ENCODE data around the gene RAB28.

RAB28 gene

DNA sequence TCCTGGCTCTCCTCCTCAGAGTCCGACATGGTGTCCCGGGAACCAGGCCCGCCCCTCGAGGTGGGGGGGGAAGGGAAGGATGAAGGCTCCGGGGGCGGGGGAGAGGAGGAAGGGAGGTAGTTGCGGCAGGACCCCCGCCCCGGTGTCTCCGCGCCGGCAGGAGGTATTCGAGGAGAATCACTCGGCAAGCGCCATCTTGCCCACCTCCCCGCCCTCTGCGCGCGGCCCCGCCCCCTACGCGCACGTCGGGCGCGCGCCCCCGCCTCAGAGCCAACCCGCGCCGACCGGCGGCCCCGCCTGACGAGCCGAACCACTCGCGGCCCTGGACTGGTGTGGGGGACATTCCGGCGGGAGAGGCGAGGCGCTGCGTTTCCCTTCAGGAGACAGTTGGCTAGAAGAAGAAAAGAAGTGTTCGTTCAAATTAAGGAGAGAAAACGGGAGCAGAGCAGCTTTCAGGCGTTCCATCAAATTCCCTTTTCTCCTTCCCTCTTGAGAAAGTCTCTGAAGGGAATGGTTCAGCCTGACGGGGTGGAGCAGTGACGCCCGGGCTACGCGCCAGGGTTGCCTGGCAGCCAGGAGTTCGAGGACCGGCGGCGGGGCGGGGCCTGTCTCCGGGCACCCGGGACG lies at the start of gene RAB28:
Gene RAB28, minus strand, starts transcription at position 219 of the 627 bp plus-strand sequence.
- DNase-seq = peak; percentile 92

DNA sequence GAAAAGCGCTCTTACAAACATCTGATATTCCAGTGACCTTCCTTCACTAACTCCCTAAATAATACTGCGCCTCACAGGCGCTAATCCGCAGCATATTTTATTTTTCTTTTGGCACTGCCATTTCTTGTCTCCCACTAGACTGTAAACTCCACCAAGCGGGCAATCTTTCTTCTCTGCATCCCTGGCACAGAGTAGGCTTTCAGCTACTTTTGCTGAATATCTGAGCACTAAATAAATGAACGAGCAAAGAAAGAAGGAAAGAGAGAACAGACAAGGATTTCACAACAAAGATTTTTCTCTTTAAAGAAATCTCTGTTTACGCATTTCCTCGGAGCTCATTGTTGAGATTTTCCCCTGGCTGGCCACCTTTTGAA lies 47.5 kb upstream of the RAB28 start:
- no peak for DNase-seq

DNA sequence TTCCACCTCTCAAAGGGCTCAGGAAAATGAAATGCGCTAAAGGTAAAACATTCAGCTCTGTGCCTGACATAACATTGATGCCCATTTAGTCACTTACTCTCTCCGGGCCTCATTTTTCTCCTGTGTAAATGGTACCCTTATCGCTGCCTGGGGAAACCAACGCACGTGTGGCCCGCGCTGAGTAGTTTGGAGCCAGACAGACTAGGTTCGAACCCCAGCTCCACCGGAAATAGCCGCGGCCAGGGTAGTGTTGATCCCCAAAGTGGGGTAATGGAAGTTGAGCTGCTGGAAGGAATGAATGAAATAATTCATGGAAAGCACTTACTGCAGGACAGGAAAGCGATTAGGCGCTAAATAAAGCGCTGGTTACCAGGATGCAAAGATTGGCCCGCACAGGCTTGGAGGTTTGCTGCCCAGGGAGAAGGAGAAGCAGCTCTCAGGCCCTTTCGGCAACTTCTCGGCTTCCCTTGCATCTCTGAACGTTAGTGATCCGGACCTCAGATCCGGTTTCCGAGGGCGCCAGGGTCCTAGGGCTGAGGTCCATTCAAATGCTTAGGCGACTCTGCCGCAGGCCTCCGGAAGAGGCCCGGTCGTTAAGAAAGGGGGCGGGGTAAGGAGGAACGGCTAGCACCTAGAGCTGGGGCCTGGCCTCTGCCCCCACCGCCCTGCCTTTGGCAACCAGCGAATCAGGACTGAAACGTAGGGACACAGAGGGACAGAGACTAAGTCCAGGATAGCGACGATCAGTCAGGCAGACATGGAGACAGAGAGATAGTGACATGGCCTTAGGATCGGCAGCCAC lies 46.9 kb upstream of the RAB28 start:
- no peak for DNase-seq

DNA sequence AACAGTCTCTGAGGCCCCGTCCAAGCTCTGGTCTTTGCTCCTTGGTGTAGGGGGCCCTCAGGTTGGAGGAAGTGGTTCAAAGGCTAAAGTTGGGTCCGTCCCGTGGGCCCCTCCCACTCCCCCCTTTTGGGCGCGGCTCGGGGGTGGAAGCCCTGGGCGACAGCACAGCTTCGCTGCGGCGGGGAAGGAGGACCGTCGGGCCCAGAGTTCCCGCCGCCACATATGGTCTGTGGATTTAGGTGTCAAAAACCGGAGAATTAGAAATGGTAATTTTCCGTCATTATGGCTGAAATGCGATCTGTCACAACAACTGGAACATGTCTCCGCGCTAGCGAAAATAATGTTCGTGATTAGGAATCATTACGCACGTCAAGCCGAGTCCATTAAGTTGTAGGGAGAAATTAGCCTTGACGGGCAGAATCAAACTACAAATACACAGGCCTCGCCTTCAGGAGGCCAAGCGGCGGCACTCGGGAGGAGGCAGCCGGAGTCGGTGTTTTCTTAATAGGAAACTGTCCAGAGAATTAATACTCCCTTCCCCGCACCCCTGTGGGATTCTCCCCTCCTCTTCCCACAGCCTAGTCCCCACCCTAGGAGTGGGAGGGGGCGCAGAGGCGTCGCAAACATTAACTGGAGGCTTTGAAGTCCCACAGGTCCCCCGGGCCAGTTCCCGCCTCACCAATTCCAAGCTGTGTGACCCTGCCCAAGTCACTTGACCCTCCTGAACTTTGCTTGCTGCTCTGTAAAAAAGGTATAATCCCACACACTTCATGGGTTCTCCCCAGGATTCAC lies 45.2 kb upstream of the RAB28 start:
- no peak for DNase-seq

DNA sequence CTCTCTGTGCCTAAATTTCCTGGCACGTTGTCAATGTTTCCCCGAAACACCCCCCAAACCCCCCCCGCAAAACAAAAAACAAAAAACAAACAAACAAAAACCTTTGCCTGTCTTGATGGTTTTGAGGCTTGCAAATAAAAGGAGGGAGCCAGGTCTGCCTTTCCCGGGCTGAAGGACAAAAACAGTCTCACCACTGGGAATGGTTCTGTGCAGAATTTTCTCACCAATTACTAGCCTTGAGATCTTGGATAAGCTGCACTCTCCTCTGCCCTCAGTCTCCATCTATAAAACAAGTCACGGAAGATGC lies 44.6 kb upstream of the RAB28 start:
- DNase-seq = no peak

DNA sequence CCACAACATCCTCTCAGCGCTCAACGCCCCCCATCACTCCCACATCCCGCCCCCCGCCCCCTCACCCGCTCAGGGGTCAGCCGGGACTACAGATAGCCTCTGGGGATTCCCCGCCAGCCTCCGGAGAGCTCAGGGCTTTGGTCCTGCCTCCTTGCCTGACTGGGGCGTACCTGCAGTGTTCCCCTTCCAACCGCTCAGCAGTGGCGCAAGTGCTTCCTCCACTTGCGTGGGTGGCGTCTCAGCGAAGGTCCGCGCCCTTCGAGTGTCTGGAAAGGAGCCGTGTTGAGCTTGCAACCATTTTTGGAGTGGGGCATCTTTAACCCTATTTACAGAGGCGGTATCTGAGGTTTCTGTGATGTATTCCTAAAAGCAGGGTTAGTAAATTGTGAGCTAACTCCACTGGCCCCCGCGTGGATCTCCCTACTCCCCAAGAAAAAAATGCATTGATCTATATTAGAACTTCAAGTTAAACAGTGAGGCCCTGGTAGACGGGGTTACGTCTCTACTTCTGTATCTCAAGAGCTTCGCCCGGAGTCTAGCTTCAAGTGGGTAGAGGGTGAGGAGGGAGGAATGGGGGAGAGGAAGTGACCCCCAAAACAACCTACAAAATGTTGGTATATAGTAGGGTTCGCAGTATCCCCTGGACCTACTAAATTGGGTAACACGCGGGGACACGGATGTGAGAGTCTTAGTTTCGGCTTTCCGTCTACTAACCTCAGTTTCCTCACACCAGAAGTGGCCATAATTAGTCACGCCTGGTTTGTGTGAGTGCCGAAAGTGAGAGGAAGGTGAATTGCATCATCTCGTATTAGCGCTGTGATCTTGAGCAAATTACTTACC lies 44.1 kb upstream of the RAB28 start:
- DNase-seq = no peak

DNA sequence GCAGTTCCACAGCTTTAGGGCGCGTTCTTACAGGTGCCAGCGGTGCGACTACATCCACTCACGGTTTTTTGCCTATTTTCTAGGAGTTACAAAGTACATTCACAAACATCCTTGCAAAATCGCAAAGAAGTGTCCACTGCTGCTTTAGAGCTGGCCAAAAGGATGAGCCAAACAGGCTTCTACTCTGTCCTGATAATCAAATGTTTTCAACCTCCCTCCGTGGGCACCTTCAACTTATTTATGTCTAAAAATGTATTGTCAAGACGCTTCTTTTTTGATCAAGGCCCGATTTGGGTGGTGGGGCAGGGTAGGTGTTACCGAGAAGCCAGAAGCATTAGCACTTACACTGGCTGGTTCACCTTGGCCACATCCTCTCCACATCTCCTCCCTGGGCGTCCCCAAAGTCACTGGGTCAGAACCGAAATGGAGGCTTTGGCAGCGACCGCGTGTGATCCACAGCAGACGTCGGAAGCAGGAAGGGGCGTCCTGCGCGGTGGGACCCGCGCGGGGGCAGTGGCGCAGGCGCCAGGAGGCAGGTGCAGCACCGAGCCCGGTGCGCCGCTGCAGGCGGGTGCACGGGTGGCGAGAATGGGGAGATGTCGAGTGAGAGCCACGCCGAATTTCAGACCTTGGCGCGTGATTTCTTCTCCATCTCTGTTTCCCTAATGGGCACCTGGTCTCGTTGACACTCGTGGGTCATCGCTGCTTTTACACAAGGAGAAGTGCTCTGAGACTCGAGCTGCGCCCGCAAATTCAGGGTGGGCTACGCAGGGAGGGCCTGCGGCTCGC lies 43.2 kb upstream of the RAB28 start:
- DNase-seq = no peak

DNA sequence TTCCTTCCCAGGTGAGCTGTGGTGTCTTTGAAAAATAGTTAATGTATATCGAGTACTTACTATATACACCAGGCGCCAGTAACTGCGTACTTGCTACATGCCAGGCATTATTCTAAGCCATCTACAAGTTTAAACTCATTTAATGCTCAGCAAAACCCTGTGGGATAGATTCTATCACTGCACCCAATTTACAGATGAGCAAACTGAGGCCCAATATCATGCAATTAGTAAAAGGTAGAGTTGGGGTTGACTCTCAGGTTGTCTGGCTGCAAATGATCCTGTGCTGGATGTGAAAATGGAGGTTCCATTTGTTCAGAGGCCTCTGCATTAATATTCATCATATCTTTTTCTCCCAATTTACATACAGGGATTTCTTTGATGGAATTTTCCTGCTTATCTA lies 42.5 kb upstream of the RAB28 start:
- no peak for DNase-seq

DNA sequence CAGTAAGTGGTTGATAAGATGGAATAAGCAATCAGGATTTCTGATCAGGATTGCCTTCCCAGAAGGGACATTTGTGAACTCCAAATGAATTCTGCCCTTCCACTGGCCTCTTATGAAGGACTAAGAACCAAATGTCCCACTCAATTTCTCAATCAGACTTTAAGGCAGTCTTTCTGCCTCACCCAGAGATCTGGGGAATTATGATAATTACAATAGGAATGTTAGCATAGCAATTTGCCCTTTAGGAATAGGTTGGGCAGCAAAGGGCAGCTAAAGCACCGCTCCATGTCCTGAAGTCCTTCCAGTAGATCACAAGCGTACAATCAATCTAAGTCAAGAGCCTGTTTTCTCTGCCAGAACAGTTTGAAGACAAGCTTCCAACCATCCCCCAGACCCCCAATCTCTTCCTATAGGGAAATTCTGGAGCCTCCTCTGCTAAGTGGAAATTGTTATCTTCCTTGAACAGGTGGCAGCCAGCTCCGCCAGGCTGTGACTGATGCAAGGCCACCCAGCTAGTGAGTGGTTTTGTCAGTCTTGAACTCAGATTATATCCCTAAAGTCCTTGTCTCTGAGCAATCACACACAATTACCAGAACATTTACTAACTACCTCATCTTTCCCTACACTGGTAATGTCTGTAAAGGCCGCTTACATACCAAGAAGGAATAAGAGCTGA lies 41.6 kb upstream of the RAB28 start:
- DNase-seq = no peak

DNA sequence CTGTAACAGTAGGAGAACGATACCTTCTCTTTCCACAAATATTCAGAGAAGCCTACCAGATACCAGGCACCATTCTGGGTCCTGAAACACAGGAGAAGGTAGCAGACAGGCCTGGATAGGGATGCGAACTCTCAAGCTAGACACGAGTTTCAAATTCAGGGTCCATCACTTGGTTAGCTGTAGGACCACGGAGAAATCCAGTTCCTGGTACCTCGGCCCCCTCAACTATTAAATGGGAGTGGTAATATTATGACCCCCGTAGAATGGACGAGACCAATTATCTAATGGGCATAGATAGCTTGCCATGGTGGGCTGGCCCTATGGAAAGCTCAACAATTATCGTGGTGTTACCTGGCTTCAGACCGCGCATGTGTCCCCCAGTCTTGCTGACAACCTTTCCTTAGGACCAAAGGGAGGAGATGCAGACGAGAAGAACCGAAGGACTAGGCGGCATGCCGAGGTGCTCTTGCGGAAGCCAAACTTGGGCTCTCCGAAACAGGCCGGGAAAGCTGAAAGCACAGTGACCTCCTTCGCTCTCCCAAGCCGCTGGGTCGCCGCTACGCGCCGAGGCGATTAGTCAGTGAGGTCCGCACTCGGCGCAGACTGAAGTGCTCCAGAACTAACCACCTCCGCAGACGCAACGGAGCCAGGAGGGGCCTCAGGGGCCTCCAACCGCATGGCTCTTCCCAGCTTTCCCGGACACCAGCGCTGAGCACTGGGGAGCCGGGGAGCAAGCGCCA lies 40.5 kb upstream of the RAB28 start:
- no peak for DNase-seq

DNA sequence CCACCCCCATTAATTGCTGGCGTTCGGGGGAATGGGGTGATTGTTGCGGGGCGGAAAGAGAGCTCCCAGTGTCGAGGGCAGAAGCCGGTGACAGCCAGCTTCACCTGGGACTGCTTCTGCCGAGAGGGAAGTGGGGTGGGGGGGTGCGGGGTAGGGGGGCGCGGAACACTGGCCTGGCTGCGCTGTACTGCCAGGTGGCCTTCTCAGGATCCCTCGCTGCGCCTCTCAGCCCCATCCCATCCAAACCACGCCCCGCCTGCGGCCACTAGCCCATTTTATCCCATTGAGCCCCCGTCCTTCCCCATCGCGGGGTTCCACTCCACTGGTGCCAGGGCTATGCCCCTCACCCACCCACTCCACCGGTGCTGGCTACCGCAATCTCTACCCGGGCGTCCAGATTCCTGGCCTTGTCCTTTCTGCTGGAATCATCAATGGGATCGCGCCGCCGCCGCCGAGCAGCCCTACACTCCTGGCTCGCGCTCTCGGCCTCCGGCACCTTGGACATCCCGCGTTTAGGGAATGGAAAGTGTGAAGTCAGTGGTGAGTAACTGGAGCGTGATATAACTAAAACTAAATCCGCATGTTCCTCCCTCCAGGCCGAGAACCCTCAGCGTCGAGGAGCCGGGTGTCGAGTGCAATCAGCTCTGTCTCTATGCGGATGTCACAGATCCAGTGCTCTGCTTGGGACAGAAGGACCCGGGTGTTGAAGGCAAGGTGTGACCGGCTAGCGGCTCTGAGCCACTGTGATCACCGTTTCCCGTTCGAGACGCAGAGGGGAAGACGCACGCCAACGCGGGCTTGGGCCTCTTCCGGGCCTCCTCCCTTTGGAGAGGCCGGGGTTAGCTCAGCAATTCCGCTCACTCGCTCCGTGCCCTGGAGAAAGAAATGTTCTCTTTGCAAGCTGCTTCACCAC lies 39.7 kb upstream of the RAB28 start:
- DNase-seq = no peak

DNA sequence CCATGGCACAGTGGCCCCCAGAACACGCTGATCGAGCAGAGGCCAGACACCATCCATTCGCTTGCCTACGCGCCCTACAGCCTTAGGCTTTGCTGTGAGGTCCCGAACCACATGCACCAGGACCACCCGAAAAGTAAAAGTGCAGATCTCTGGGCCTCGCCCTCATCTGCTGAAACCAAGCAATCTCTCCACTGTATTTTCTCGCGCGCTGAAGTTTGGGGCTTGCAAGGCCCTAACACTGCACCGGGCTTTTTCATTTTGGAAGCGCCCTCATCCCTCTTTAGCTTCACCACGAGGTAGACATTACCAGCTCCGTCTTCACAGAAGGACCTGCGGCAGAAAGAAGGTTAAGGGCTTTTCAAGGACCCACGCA lies 39.0 kb upstream of the RAB28 start:
- DNase-seq = no peak

DNA sequence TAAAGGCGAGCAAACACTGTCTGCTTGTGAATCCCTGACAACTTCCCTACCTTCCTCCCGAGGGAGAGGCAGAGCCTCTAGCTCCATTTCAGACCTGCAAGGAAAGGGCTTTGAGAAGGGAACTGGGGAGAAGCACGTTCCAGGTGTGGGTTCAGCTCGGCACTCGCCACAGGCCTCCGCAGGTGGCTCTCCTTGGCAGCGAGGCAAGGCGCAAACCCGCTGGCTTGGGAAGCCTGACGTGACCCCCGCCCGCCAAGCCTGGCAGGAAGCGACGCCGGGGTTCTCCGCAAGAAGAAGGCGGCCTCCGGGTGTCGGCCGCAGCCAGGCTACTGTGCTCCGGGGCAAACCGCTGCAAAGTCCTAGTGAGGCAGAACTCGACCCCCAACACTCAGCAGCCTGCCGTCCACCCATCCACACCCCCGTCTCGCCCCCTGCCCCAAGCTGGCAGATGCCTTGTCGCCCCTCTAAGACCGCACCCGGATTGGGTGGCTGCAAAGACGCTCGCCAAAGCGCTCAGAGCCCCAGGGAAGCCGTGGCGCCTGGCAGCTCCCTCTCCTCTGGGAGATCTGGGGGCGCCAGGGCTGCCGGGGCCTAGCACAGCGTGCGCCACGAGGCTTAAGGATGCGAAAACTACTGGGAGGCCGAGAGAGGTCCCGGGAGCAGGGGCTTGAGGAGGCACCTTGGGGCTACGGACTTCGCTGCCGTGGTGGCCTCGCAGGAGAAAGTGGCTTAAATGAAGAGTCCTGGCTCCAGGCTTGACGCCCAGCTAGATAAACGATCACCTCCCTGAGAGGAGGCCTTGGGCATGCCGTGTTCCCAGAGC lies 38.4 kb upstream of the RAB28 start:
- DNase-seq = no peak

DNA sequence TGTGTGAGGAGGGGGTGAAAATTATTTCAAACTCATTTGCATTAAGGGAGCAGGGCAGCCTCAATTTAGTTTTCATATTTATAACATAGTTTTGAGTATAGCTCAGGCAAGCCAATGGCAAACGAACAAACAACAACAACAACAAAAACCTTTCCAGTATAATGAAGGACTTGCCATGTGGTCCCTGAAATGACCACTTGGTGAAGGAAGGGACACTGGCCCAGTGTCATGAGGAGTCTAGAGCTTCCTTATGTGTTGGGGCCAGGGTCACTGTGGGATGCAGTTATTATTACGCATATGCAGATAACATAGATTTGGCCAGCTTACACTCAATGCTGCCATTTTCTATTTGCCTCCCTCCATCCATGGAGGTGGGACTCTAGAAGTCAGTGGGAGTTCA lies 36.9 kb upstream of the RAB28 start:
- no peak for DNase-seq

DNA sequence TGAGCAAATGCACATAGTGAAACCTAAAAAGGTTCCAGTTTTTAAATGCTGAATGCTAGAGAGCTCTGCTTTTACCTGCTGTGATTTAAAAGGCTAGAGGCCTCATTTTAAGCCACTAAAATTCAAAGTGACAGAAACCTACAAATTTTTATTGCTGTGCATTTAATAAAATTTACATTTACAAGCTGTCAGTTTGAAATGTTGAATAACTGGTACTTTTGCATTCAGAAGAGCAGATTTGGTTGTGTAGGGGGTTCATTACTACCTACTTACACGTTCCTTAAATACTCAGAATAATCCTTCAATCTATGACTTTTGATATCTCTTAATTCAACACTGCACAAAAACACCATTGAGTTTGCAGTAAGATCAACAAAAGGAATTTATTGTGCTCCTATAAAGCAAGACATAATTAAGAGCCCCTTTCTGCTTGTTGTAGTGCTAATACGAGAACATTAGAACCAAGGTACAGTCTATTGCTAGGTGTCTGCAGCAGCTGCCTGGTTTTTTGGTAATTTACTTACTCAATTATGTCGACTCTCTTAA lies 32.2 kb upstream of the RAB28 start:
- no peak for DNase-seq

DNA sequence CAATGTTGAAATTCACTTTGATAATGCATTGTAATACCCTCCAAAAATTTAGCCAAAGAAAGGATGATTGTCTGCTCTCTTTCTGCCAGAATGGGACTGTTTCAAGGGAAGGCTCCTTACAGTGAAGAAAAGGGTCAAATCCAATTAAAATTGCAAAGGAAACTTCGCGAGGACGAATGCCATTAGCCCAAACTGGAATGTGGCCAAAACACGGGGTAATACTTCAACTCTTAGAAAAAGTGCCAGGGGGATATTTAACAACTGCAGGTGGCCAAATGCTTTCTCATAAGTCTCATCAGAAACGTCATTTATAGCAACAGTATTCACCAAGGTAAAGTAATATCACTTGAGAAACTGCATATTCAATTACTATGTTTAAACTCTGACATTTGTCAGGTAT lies 31.1 kb upstream of the RAB28 start:
- DNase-seq = peak; percentile 4

DNA sequence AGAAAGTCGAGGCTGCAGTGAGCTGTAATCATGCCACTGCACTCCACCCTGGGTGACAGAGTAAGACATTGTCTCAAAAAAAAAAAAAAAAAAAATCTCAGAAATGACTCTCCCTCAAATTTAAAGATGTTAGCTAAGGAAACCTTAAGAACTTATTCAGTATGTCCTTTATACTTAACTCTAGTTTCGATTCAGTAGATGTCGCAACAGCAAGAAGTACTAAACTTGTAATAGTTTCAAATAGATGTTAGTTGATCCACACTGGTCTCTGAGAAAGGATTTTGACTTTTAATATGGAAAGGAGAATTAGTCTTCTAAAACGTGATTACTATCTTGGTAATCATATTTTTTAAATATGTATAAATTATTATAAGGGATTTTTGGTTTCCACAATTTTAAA lies 30.6 kb upstream of the RAB28 start:
- no peak for DNase-seq

DNA sequence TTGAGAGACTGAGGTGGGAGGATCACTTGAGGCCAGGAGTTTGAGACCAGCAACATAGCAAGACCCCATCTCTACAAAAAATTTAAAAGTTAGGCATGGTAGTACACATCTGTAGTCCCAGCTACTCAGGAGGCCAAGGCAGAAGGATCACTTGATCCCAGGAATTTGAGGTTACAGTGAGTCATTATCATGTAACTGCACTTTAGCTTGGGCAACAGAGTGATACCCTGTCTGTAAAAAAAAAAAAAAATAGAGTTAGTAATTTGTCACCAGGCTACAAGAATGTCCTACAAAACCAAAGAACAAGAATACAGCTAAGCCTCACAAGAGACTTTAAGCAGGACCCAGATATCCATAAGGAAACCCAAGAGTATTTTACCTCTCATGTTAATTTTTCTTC lies 27.0 kb upstream of the RAB28 start:
- no peak for DNase-seq

DNA sequence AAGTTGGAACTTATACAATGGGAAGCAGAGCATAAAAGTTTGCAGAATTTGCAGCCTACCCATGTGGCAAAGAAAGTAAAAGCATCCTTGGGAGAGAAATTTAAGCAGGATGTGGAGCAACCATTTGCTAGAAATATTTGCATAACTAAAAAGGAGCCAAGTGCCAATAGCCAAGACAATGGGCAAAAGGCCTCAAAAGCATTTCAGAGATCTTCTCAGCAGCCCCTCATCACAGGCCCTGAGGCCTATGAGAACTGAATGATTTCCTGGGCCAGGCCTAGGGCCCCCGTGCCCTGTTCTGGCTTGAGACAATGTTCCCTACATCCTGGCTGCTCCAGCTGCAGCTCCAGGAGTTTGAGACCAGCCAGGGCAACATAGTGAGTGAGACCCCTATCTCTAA lies 25.3 kb upstream of the RAB28 start:
- DNase-seq = no peak
